ENCODE measurements around the gene DZANK1.
"Not testable (repeated sequence)": the region's sequence is repeated elsewhere in the genome, so short reads cannot be mapped to it uniquely, and the experiment has no call there.

Gene DZANK1

DNA sequence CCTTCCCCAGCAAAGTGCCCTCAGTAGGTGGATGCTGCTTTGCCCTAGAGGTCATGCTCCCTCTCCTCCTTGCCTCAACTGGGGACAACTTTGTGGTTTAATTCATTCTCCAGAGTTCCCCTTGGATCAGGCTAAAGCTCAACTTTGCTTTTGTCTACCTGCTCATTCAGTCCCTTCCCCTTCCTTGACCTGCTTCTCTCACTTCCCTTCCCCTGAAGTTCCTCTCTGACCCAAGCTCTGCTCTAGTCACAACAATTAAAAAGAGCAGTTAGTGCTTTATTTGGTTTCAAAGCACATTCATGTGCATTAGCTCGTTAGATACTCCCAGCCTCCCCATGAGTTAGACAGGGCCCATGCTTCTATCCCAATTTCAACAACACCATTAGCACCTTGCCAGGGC lies 71.3 kb downstream of the DZANK1 start:
- no peak for DNase-seq
- intact Hi-C loops (cut with DNase I), result no loop called here

DNA sequence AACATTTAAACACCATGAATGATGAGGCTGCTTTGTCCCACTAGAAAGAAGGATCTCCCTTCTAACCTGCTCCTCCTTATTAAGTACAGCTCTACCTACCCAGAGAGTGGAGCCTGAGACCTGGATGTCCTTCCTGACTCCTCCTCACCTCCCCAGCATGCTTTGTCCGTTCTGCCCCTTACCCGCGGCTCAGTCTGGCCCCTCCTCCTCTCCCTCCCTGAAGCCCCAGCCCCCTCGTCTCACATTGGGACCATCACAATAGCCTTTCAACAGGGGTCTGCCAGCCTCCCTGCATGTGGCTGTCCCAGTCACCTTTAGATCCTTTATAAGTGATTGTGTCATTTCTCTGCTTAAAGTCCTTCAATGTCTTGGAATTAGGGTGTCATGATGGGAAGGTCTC lies 72.5 kb downstream of the DZANK1 start:
- DNase-seq, result no peak
- intact Hi-C loops (cut with DNase I), result no loop called here

DNA sequence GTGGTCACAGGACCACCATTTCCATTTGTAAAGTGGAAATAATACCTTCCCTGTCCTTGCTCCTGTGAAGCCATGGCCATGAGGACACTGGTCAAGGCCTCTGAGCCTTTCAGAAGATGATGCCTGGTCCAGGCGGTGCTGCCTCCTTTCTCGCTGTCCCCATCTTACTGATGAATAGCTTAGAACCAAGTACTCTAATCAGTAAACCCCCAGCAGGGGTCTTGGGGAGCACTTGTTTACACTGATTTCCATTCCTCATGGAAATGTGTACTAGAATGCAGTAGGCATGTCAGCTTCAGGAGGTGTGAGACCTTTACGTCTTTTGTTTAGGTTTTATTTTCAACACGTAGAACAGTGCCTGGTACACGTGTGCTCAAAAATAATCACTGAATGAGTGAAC lies 75.1 kb downstream of the DZANK1 start:
- intact Hi-C loops (cut with DNase I), result no loop called here
- DNase-seq, result no peak

DNA sequence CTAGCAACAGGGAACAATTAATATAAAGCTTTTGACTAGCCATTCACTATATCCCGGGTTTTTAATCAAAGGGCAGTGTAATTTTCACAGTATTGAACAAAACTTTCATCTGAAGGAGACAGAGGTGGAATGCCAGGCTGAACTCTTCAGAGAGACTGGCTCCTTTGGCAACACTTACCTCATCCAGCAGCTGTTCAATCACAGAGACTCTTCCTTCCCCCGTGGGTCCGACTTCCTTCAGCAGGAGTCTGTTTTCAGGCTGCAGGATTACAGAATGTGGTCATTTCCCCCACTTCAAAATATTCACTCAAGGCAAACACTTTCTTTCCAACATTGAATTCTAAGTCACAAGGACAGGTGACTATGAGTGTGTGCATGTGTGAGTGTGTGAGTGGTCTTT lies 76.6 kb downstream of the DZANK1 start:
- no peak for DNase-seq
- intact Hi-C loops (cut with DNase I), result no loop called here

DNA sequence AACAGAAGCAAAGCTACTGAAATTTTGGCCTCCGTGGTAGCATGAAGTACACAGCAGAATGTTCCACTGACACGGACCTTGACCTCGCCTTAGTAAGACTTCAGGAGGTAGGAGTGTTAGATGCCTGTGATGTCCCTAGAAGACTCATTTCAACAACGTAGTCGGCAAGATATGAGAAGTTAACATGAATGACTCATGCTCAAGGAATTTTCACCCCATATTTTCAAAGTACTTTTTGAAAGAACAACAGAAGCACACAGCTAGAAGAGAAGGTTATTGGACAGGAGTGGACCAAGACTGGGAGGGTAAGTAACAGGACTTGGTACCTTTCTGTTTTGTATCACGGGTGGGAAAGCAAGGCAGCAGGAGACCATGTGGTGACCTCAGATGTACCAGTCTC lies 78.0 kb downstream of the DZANK1 start:
- no peak for DNase-seq

DNA sequence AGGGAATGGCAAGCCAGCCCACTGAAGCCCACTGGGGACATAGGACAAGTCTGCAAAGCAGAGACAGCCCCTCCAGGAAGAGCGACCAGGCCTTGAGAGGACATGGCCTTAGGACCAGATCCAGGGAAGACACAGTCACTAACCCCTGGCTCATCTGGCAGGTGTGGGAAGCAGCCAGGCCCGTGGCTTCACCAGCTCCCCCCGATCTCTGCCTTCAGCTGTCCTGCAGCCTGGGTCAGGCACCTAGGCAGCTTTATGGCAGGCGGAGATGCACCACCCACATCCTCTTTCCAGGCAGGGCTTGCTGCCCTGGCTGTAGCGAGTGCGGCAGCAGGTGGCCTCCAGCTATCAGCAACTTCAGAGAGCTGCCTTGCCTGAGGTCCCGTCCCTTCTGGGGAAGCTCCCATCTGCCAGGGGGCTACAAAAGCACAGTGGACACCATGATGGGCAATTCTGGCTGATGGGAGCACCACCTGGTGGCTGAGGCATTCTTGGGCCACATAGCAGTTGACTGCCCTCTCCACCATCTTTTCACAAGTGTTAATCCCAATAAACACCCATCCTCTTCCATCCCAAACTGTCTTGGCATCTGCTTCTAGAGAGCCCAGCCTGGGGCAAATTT lies 85.8 kb downstream of the DZANK1 start:
- no peak for DNase-seq
- intact Hi-C loops (cut with DNase I), result no loop called here

More for the DNA sequence above, 78.0 kb downstream of the DZANK1 start:
- intact Hi-C loops (cut with DNase I), result no loop called here

DNA sequence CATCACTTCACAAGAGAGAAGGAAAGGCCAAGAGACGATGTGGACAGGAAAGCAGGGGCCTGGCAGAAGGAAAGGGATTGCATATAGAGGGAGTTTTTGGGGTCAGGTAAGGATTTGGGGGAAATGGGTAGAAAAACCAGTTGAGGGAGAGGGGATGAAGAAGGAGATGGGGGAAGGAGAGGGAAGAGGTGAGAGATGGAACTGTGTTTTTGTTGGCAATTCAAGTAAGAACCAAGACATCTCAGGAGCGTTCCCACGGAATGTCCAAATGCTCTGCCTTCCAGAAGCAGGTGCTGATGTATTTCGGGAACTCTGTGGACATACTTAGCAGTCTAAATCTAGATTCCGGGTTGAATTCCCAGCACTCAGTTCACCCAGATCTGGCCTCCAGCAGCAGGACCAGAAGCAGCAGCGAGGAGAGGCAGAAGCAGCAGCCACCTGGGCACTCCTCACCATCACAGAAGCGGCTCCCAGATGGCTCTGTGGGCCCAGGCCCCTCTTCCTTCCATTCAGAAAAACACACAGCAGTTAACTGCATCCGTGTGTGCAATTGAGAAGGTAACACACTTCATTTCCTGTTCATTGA lies 88.8 kb downstream of the DZANK1 start:
- no peak for DNase-seq
- intact Hi-C loops (cut with DNase I), result no loop called here

DNA sequence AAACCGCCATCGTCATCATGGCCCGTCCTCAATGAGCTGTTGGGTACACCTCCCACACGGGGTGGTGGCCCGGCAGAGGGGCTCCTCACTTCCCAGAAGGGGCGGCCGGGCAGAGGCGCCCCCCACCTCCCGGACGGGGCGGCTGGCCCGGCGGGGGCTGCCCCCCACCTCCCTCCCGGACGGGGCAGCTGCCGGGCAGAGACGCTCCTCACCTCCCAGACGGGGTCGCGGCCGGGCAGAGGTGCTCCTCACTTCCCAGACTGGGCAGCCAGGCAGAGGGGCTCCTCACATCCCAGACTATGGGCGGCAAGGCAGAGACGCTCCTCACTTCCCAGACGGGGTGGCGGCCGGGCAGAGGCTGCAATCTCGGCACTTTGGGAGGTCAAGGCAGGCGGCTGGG lies 91.3 kb downstream of the DZANK1 start:
- DNase-seq; intact Hi-C loops (cut with DNase I): not testable (repeated sequence)

DNA sequence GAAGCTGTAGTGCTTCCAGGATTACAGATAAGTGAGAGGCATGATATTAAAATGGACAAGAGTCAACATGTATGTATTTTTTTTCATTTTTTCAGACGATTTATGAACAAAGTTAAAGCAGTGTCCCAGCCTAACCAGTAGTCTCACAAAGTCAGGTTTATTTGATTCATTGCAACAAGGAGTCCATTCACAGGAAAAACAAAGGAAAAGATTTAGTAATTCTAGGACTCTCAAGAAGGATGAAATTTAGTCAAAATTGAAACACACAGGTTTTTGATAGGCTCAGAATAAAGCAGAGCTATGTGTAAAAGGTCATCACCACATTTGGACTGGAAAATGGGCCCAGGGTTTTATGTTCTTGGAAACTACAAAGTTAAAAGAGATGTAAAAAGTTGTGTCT lies 94.5 kb downstream of the DZANK1 start:
- DNase-seq, result no peak
- intact Hi-C loops (cut with DNase I), result no loop called here

DNA sequence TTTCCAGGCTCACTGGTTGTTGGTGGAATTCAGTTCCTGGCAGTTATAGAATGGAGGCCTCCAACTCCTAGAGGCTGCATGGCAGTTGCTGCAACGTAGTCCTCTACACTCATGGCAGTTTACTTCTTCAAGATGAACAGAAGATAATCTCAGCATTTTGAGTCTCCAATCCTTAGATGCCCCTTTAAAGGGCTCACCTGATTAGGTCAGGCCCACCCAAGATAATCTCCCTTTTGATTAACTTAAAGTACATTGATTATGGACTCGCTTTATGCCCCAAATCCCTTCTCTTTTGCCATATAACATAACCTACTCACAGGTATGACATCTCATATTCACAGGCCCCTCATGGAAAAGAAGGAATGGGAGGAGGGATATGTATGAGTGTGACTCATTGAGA lies 102.1 kb downstream of the DZANK1 start:
- no peak for DNase-seq
- intact Hi-C loops (cut with DNase I), result no loop called here

DNA sequence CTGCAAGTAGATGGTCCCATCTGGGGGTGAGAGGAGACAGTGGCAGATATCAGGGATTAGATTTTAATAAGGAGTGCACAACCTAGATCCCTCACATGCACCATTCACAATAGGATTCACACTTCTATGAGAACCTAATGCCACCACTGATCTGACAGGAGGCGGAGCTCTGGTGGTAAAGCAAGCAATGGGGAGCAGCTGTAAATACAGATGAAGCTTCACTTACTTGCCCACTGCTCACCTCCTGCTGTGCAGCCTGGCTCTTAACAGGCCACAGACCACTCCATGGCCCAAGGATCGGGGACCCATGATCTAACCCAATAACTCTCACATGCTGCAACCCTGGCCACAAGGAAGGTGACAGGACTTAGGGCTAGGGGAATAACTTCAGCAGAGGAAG lies 103.1 kb downstream of the DZANK1 start:
- DNase-seq, result no peak
- intact Hi-C loops (cut with DNase I), result no loop called here

DNA sequence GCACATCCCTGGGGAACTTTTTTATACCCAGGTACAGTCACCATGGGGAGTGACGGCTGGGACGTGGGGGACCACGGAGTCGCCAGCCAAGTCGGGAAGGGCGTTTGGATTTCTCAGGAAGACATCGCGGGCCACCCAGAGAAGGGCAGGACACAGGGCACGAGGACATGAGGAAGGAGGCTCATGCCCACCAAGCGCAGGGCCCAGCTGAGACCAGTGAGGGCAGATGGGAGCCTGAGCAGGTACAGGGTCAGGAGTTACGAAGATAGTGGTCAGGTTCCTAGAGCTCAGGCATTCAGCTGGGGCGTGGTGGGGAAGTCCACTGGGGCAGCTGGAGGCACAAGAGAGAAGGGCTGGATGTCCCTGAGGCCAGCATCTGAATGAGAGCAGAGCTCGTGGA lies 103.9 kb downstream of the DZANK1 start:
- intact Hi-C loops (cut with DNase I), result no loop called here
- no peak for DNase-seq

DNA sequence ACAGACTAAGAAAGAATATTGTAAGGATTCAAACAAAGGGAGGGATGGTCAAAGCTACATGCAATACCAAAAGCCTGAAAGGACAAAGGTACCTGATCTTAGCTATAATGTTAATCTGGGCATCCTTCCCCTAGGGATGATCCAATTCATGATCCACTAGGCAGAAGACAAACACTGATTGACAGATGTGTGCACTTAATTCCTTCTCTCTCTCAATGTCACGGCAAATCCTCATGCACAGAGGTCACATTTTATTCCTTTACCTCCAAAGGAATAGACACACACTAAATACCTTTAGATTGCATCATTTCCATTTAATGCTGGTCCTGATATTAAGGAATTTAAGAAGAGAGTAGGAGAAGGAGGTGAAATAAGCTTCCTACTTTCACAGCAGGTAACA lies 105.2 kb downstream of the DZANK1 start:
- no peak for DNase-seq
- intact Hi-C loops (cut with DNase I), result no loop called here

DNA sequence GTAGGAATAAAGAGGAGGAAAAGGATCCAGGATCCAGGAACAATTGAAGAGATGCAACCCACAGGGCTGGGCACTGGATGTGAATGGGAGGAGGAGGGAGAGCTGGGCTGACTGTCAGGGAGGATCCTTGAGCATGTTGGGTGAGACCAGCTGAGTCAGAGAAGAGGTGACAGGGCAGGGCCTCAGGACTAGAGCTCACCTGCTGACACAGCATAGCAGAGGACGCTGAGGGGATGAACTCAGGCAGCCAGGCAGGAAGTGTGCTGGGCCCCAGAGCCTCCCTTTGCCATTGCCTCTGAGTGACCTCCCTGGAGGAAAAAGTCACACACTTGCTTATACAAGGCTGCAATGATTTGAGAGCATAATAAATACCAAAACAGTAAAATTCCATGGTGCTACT lies 106.2 kb downstream of the DZANK1 start:
- intact Hi-C loops (cut with DNase I), result no loop called here
- DNase-seq, result no peak

DNA sequence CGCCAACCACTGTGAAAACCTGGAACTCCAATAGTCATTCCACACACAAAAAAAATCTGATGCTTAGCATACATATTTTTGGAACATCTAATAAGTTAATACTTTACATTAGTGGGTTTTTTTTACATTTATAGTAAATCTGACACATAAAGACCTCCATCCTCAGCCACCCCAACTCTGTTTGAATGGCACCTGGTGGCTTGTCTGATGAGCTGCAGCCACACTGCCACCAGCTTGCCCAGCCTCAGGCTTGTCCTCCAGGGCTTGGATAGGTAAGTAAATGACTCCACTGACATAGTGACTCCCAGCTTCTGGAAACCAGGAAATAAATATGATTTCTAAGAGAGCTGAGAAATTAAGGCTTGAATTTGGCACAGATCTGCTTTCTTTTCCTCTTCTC lies 107.0 kb downstream of the DZANK1 start:
- intact Hi-C loops (cut with DNase I), result no loop called here
- no peak for DNase-seq

DNA sequence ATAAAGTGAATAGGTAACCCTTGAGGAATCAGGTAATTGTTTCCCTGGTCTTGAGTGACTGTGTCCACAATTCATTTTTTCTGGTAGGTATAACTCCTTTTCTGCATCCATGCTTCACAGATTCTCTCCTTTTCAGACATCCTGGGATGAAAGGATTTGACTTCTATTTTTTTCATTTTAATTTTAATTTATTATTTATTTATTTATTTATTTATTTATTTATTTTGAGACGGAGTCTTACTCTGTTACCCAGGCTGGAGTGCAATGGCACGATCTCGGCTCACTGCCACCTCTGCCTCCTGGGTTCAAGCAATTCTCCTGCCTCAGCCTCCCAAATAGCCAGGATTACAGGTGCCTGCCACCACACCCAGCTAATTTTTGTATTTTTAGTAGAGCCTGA lies 117.1 kb downstream of the DZANK1 start:
- intact Hi-C loops (cut with DNase I); DNase-seq: not testable (repeated sequence)
